Myocyte (in vitro differentiated cells): ENCODE results near the gene MTA1. TPM values are rescaled to one million over a fixed set of nuclear protein-coding genes. Genes with fewer than 3 reads are reported as not detected.
A peak's percentile ranks its signal among the peaks of the same experiment; 100 is the strongest.

ENCODE experiments used
- DNase-seq: peaks from one replicate; pipeline ENCODE4 v3.0.0-alpha.2; 2012; ENCODE audit warnings: low read depth
- total RNA-seq: library from RNA; depleted of rRNA; stranded (reverse); fragments of >200 nt; gene quantifications from 2 replicates; pipeline ENCODE4 v1.2.3, GENCODE V29; 2014

Gene MTA1
- total RNA-seq, 1 donor from 2014 or later, result 44.0 TPM

GRCh38 chr14:105442125-105442524, 22.5 kb downstream of the MTA1 start:
- no peak for DNase-seq

GRCh38 chr14:105442834-105443233, 23.2 kb downstream of the MTA1 start:
- DNase-seq, result no peak

- no peak for DNase-seq
Measured at GRCh38 chr14:105444859-105445258, 25.2 kb downstream of the MTA1 start.

GRCh38 chr14:105445290-105445689, 25.7 kb downstream of the MTA1 start:
- no peak for DNase-seq

- no peak for DNase-seq
Measured at GRCh38 chr14:105445901-105446845, 26.5 kb downstream of the MTA1 start.

- no peak for DNase-seq
Measured at GRCh38 chr14:105446971-105447370, 27.3 kb downstream of the MTA1 start.

GRCh38 chr14:105447651-105448640, 28.3 kb downstream of the MTA1 start:
- DNase-seq, result peak; percentile 74

- DNase-seq, result peak; percentile 60
Measured at GRCh38 chr14:105448706-105449111, 29.1 kb downstream of the MTA1 start.

- DNase-seq, result no peak
Measured at GRCh38 chr14:105449276-105450122, 29.9 kb downstream of the MTA1 start.

GRCh38 chr14:105450123-105450505, 30.5 kb downstream of the MTA1 start:
- DNase-seq, result no peak

- peak; percentile 94 for DNase-seq
Measured at GRCh38 chr14:105450864-105451720, 31.5 kb downstream of the MTA1 start.

GRCh38 chr14:105452963-105453362, 33.3 kb downstream of the MTA1 start:
- no peak for DNase-seq

GRCh38 chr14:105453847-105454246, 34.2 kb downstream of the MTA1 start:
- peak; percentile 44 for DNase-seq

GRCh38 chr14:105455086-105455640, 35.5 kb downstream of the MTA1 start:
- DNase-seq, result no peak

- DNase-seq, result no peak
Measured at GRCh38 chr14:105455766-105456660, 36.4 kb downstream of the MTA1 start.

- DNase-seq, result no peak
Measured at GRCh38 chr14:105456736-105457617, 37.4 kb downstream of the MTA1 start.

- DNase-seq, result no peak
Measured at GRCh38 chr14:105458010-105458409, 38.4 kb downstream of the MTA1 start.
